Measurements from ENCODE around the gene ATP11A.

Gene ATP11A

GRCh38 chr13:112723771-112724170 is 33.9 kb downstream of the ATP11A start:
- DNase-seq (ENCODE audit: low read depth in 2 of 2) = no peak

GRCh38 chr13:112724788-112725345 is 35.0 kb downstream of the ATP11A start:
- no peak for DNase-seq (ENCODE audit: low read depth in 2 of 2)

- DNase-seq (ENCODE audit: low read depth in 2 of 2) = no peak
Observed at GRCh38 chr13:112725346-112726015, 35.6 kb downstream of the ATP11A start.

- DNase-seq (ENCODE audit: low read depth in 2 of 2) = no peak
Observed at GRCh38 chr13:112726016-112726767, 36.4 kb downstream of the ATP11A start.

GRCh38 chr13:112727581-112727980 is 37.7 kb downstream of the ATP11A start:
- DNase-seq (ENCODE audit: low read depth in 2 of 2) = no peak

GRCh38 chr13:112728375-112729126 is 38.7 kb downstream of the ATP11A start:
- no peak for DNase-seq (ENCODE audit: low read depth in 2 of 2)

- DNase-seq (ENCODE audit: low read depth in 2 of 2) = no peak
Observed at GRCh38 chr13:112729408-112729807, 39.6 kb downstream of the ATP11A start.

- no peak for DNase-seq (ENCODE audit: low read depth in 2 of 2)
Observed at GRCh38 chr13:112730157-112730671, 40.4 kb downstream of the ATP11A start.

GRCh38 chr13:112731667-112732616 is 42.1 kb downstream of the ATP11A start:
- no peak for DNase-seq (ENCODE audit: low read depth in 2 of 2)

GRCh38 chr13:112732679-112733078 is 42.8 kb downstream of the ATP11A start:
- no peak for DNase-seq (ENCODE audit: low read depth in 2 of 2)

- DNase-seq (ENCODE audit: low read depth in 2 of 2) = no peak
Observed at GRCh38 chr13:112733112-112733511, 43.3 kb downstream of the ATP11A start.

GRCh38 chr13:112733661-112734379 is 44.0 kb downstream of the ATP11A start:
- no peak for DNase-seq (ENCODE audit: low read depth in 2 of 2)

GRCh38 chr13:112734696-112735547 is 45.1 kb downstream of the ATP11A start:
- no peak for DNase-seq (ENCODE audit: low read depth in 2 of 2)

- no peak for DNase-seq (ENCODE audit: low read depth in 2 of 2)
Observed at GRCh38 chr13:112735791-112736190, 46.0 kb downstream of the ATP11A start.

GRCh38 chr13:112737294-112737693 is 47.5 kb downstream of the ATP11A start:
- no peak for DNase-seq (ENCODE audit: low read depth in 2 of 2)

- no peak for DNase-seq (ENCODE audit: low read depth in 2 of 2)
Observed at GRCh38 chr13:112738606-112739005, 48.8 kb downstream of the ATP11A start.

GRCh38 chr13:112740502-112741131 is 50.8 kb downstream of the ATP11A start:
- DNase-seq (ENCODE audit: low read depth in 2 of 2) = no peak

GRCh38 chr13:112741185-112741755 is 51.4 kb downstream of the ATP11A start:
- DNase-seq (ENCODE audit: low read depth in 2 of 2) = no peak
